Stimulated activated CD4-positive, alpha-beta T cell treated with anti-CD3 and anti-CD28 coated beads, Interleukin-12 subunit alpha, Interleukin-12 subunit beta, amount 100 ng/mL, for 24 hours (primary cell): Measurements from ENCODE around the gene GRIN3A.

ENCODE experiments used
- DNase-seq, 2 experiments: peaks; one replicate each; pipeline ENCODE4 v3.0.0-alpha.2; 2020; ENCODE audit warnings: low read depth in 2 of 2

GRIN3A gene

GRCh38 chr9:101527066-101527465, 211.4 kb downstream of the GRIN3A start:
- DNase-seq, result no peak

DNA sequence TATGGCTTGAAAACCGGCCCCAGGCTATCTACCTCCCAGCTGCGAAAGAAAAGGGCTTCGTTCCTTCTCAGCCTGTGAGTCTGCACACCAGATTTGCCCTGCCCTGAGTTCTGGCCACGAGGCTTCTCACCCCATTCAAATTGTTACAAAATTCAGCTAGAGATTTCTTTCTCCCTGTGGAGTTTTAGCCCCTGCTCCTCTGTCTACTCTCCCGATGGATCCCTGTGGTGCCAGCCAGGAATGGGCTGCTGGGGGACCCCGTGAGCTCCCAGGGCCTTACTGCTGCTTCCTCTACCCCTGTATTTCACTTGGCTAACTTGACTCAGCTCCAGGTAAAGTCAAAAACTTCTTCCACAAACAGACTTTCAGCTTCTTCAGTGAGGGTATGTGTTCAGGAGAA, 214.1 kb downstream of the GRIN3A start:
- no peak for DNase-seq
